Measurements from ENCODE around the gene LRRC3B.

- no peak for TF ChIP-seq POU6F1 (CRISPR knock-in tag; IDR thresholded peaks at IDR 0.05; ENCODE audit: borderline replicate concordance, low read depth)
- no peak for TF ChIP-seq ARNTL (CRISPR knock-in tag; IDR thresholded peaks at IDR 0.05; ENCODE audit: borderline replicate concordance, low read depth)
- no peak for TF ChIP-seq PATZ1 (CRISPR knock-in tag; IDR thresholded peaks at IDR 0.05; ENCODE audit: borderline replicate concordance)
- TF ChIP-seq ZFP3 (CRISPR knock-in tag; IDR thresholded peaks at IDR 0.05) = no peak
- TF ChIP-seq ZNF8 (CRISPR knock-in tag; IDR thresholded peaks at IDR 0.05) = no peak
- no peak for TF ChIP-seq RARB (CRISPR knock-in tag; IDR thresholded peaks at IDR 0.05)
- TF ChIP-seq BACH2 (CRISPR knock-in tag; IDR thresholded peaks at IDR 0.05; ENCODE audit: borderline replicate concordance) = no peak
- no peak for TF ChIP-seq ZNF70 (CRISPR knock-in tag; IDR thresholded peaks at IDR 0.05)
- TF ChIP-seq PPARA (CRISPR knock-in tag; IDR thresholded peaks at IDR 0.05; ENCODE audit: borderline replicate concordance) = no peak
- no peak for TF ChIP-seq CSRNP3 (CRISPR knock-in tag; IDR thresholded peaks at IDR 0.05)
Observed at GRCh38 chr3:26750263-26750662, 127.7 kb downstream of the LRRC3B start.

Data from SK-N-SH treated with all-trans-retinoic acid at 6 μM for 48 hours (cell line).